Activated CD4-positive, alpha-beta T cell treated with anti-CD3 and anti-CD28 coated beads for 48 hours (primary cell): ENCODE results near the gene MTUS2.

Experiments used
- DNase-seq: peaks from one replicate; pipeline ENCODE4 v3.0.0-alpha.2; 2020

The MTUS2 gene

GRCh38 chr13:29458419-29458818 lies 638.3 kb downstream of the MTUS2 start:
- no peak for DNase-seq

DNA sequence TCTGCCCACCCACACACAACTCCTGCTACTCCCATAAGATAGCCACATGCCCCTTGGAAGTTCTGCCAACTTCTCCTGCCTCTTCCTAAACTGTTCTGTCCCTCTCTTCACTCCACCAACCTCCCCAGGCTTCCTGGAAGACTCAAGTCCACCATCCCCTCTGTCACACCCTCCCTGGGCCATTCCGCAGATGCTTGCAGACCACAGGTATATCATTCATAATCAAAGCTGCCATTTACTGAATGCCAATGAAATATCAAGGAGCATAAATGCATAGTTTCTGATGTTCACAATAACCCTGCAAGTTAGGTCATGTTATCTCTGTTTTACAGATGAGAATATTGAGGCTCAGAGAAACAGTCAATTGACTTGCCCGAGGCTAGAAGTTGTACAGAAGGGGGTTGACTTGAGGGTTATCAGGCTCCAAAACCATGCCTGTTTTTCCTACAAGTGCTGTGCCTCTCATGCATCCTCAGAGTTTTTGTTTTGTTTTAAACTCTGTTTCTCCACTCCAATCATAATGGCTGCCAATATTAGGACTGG lies 639.7 kb downstream of the MTUS2 start:
- no peak for DNase-seq

DNA sequence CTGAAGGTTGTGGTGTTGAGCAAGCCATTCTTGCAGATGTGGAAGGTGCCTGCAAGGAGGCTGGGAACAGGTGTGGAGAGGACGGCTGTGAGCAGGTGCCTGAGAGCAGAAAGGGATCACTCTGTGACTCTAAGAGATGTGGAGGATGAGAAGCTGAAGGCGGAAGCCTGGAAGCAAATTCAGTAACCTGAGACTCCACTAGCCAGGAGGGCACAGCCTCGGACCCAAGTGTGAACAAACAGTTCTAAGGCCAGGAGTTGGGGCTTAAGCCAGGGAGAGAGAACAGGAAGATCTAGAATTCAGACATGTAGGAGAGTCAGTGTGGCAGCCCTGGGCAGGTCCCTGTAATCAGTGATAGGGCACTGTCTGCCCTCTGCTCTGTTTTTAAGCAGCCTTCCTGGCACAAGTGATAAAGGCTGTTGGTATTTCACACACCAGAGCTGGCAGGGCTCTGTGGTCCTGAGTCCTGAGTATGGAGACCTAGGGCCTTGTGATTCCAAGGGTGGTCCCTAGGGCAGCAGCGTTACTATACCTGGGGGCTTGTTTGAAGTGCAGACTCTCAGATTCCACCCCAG lies 644.1 kb downstream of the MTUS2 start:
- no peak for DNase-seq

- no peak for DNase-seq
Measured at GRCh38 chr13:29465741-29466293, 645.7 kb downstream of the MTUS2 start.

GRCh38 chr13:29471551-29471950 lies 651.4 kb downstream of the MTUS2 start:
- no peak for DNase-seq

DNA sequence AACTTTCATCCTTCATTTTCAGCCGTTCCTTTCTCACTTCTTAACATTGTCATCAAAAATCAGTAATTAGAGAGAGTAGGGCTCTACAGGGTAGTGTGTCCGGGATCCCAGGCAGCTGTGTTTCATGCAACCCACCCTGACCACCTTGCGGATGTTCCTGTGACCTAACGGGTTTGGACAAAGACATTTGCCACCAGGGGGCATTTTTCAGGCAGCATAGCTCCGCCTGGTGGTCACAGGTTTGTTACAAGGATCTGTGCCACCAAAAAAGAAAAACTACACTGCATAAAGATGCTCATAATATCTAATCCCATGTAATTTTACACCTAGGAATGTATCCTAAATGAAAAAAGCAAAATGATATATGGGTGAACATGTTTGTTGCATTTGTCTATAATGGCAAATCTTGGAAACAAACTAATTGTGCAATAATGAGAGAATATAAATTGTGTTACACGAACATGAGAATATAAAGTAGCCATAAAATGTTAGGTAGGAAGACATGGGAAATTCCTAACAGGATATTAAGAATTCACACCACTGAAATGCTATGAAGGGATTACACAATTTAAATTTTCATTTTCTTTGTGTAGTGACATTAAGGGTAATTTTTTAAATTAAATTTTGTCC lies 652.3 kb downstream of the MTUS2 start:
- DNase-seq = peak; percentile 70

- DNase-seq = no peak
Measured at GRCh38 chr13:29473166-29473565, 653.0 kb downstream of the MTUS2 start.

DNA sequence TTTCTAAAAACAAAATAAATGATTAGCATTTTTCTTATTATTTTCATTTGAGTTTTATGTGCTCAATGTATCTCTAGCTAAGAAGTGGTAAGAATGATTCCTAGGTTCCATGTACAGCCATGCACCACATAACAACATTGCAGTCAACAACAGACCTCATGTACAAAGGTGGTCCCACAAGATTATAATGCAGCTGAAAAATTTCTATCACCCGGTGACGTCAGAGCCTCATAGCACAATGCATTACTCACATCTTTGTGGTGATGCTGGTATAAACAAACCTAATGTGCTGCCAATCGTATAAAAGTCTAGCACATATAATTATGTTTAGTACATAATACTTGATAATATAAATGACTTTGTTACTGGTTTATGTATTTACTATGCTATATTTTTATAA lies 654.9 kb downstream of the MTUS2 start:
- DNase-seq = no peak

- no peak for DNase-seq
Measured at GRCh38 chr13:29476046-29476445, 655.9 kb downstream of the MTUS2 start.

DNA sequence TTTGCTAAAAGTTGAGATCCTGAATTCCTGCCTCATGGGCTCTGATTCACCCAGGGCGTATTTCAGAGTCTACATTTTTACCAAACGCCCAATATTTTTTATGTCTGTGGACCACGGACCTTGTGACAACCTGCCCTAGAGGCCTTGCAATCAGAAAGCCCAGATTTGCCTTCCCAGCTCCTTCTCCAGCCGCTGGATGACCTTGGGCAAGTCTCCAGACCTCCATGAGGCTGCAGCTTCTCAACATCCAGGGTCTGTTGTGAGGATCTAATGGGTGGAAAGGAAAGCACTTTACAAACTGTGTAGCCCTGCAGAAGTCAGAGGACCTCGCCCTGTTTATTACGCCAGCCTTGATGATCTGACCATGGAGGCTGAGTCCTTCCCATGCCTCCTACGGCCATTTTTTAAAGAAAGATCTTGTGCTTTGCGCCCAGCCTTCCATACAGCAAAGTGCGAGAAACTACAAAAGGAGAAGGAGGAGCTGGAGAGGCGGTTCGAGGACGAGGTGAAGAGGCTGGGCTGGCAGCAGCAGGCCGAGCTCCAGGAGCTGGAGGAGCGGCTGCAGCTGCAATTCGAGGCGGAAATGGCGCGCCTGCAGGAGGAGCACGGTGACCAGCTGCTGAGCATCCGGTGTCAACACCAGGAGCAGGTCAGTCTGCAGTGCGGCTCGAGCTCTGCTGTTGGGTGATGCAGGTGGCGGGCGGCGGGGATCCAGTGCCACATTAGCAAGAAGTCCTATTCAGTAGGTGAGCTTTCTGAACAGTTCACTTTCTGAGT lies 659.8 kb downstream of the MTUS2 start:
- DNase-seq = no peak

GRCh38 chr13:29480893-29481525 lies 660.9 kb downstream of the MTUS2 start:
- no peak for DNase-seq

GRCh38 chr13:29481603-29482002 lies 661.5 kb downstream of the MTUS2 start:
- DNase-seq = no peak

GRCh38 chr13:29482504-29482903 lies 662.4 kb downstream of the MTUS2 start:
- no peak for DNase-seq

GRCh38 chr13:29483211-29483610 lies 663.1 kb downstream of the MTUS2 start:
- DNase-seq = no peak

DNA sequence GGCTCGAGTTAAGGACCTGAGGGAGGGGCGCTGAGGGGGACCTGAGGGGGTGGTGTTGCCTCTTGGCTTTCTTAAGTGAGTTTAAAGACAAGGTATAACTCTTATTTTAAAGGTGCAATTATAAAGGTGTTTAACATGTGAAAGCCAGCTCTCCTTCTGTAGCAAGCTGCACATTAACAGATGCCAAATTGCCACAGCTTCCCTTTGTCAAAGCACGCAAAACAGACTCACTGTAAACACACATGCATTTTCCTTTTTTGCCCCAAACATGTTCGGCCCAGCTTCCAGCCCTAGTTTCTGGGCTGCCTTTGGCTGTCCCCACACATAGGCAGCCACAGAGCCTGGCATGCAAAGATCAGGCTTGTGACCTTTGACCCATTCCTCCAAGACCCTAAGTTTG lies 663.5 kb downstream of the MTUS2 start:
- no peak for DNase-seq

GRCh38 chr13:29484236-29484635 lies 664.1 kb downstream of the MTUS2 start:
- no peak for DNase-seq

- DNase-seq = no peak
Measured at GRCh38 chr13:29484796-29485195, 664.7 kb downstream of the MTUS2 start.

DNA sequence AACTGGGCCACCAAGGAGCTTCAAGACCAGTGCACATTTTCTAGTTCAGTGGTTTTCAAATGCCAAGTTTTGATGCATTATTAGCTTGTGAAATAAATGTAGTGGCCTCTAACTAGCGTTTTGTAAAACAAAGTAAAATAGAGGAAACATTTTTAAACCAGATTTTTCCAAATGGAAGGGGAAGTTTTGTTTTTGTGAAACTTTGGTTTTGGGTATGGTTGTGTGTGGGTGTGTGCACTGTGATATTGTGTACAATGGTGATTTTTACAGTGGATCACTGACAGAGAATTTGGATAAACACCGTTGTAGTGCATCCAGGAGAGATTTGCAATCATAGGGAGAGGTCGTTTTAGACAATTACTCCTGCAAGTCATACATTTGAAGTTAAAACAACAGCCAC lies 666.4 kb downstream of the MTUS2 start:
- no peak for DNase-seq

DNA sequence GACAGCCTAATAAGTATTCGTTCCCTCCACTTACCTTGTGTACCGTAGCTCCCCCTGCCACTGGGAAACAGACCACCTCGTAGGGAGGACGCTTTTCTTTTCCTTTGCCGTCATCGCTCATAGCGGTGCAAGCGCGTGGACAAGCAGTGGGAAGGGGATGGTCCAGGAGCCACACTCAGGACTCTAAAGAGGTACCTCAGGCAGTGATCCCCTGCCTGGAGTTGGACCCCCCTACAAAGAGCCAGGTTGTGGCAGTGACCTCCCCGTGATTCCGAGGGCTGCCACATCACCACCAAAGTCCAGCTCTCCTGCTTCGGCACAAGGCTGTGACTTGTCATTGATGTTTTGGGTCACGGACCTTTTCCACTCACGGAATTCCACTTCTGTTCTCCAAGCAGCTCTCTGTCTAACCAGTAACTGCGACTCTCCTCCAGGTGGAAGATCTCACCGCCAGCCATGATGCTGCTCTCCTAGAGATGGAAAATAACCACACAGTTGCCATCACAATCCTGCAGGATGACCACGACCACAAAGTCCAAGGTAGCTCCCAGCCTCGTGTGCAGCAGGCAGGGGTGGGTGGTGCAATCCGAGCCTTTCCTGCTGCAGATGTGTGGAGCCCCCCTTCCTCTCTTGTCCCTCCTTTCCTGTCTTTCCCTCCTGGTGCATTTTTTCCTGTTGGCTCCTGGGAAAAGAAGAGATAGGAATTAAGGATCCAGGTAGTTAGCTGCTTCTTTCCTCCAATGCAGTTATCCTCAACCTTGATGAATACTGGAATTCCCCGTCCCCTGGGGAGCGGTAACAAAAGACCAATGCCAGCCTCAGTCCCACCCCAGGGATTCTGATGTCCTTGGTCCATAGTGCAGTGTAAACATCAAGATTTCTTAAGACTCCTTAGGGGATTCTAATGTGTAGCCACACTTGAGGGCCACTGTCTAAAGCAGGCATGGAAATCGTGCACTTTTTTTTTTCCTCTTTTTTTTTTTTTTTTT lies 667.6 kb downstream of the MTUS2 start:
- no peak for DNase-seq

GRCh38 chr13:29489650-29490560 lies 669.8 kb downstream of the MTUS2 start:
- DNase-seq = no peak

- DNase-seq = no peak
Measured at GRCh38 chr13:29490561-29490885, 670.4 kb downstream of the MTUS2 start.
